Measurements from ENCODE around the gene FTMT.

GRCh38 chr5:121862801-121863200 lies 11.1 kb downstream of the FTMT start:
- TF ChIP-seq CTCF (IDR thresholded peaks at IDR 0.05), result no peak
- TF ChIP-seq POLR2A (IDR thresholded peaks at IDR 0.05), result no peak

Data from sigmoid colon (tissue), 3 donors.